HepG2 (cell line): ENCODE measurements around the gene GJE1. TPM values are rescaled to one million over a fixed set of nuclear protein-coding genes. Genes with fewer than 3 reads are reported as not detected.

ENCODE experiments used
- DR1 ChIP-seq: sonication (generic); formaldehyde crosslinking; IDR thresholded peaks from 2 replicates; pipeline ENCODE4 v1.8.0; 2021; ENCODE audit warnings: mild to moderate bottlenecking, missing genetic modification reagents, inconsistent platforms
- FIP1L1 ChIP-seq: fragments of 200-400 bp; formaldehyde crosslinking; IDR thresholded peaks from 2 replicates; pipeline ENCODE4 v1.6.1; 2018; ENCODE audit warnings: low read depth, mild to moderate bottlenecking, low read length, moderate library complexity, borderline replicate concordance; ENCODE audit not compliant: insufficient read depth
- HNRNPL ChIP-seq: fragments of 200-400 bp; formaldehyde crosslinking; IDR thresholded peaks from 2 replicates; pipeline ENCODE4 v1.6.1; 2017; ENCODE audit warnings: mild to moderate bottlenecking, low read depth, low read length
- JUND ChIP-seq: sonication (generic); formaldehyde crosslinking; IDR thresholded peaks from 2 replicates; pipeline ENCODE4 v1.8.0; 2022; ENCODE audit warnings: mild to moderate bottlenecking, missing genetic modification reagents
- MYC ChIP-seq: sonication (generic); formaldehyde crosslinking; IDR thresholded peaks from 2 replicates; pipeline ENCODE4 v1.9.0; 2021; ENCODE audit warnings: missing genetic modification reagents, borderline replicate concordance
- NR2F2 ChIP-seq: IDR thresholded peaks from 2 replicates; pipeline ENCODE4 v1.6.1; 2012; ENCODE audit warnings: low read depth, inconsistent platforms, borderline replicate concordance
- TOPORS ChIP-seq: sonication (generic); formaldehyde crosslinking; IDR thresholded peaks from 2 replicates; pipeline ENCODE4 v1.8.0; 2023; ENCODE audit warnings: mild to moderate bottlenecking, missing genetic modification reagents
- ZFP90 ChIP-seq: sonication (generic); formaldehyde crosslinking; IDR thresholded peaks from 2 replicates; pipeline ENCODE4 v1.8.0; 2022; ENCODE audit warnings: missing genetic modification reagents, mild to moderate bottlenecking, inconsistent platforms, borderline replicate concordance
- ZNF274 ChIP-seq: sonication (generic); formaldehyde crosslinking; IDR thresholded peaks from 2 replicates; pipeline ENCODE4 v1.5.1; 2020; ENCODE audit warnings: mild to moderate bottlenecking, missing genetic modification reagents
- ZNF343 ChIP-seq: sonication (generic); formaldehyde crosslinking; IDR thresholded peaks from 2 replicates; pipeline ENCODE4 v1.4.0; 2020; ENCODE audit warnings: mild to moderate bottlenecking, missing genetic modification reagents
- ZNF782 ChIP-seq: sonication (generic); formaldehyde crosslinking; IDR thresholded peaks from 2 replicates; pipeline ENCODE4 v1.4.0; 2020; ENCODE audit warnings: missing genetic modification reagents, mild to moderate bottlenecking, borderline replicate concordance
- polyA plus RNA-seq, 8 experiments: library from polyadenylated mRNA; depleted of rRNA in 3 of 8; stranded (reverse) in 7 of 8; unstranded in 1 of 8; fragments of >200 nt; fragmentation: Illumina TruSeq in 4 of 8; extraction: Trizol in 4 of 8; gene quantifications; 2 replicates each; pipeline versions ENCODE4 v1.2.1 to v1.2.3, GENCODE V29; 2011 to 2016; ENCODE audit warnings: low read depth in 4 of 8, missing spikeins in 1 of 8, mixed read lengths in 1 of 8; ENCODE audit not compliant: insufficient read depth in 1 of 8
- total RNA-seq, 5 experiments: library from RNA; depleted of rRNA; stranded (reverse); fragments of >200 nt; fragmentation: Illumina TruSeq; extraction: Trizol; gene quantifications; 2 replicates each; pipeline ENCODE4 v1.2.3, GENCODE V29; 2016; ENCODE audit warnings: low read depth in 1 of 5
- TF ChIP-seq, protein P1 (sequence below): IDR thresholded peaks from 2 replicates; pipeline ENCODE4 v1.6.1; 2016
- TF ChIP-seq, protein P2 (sequence below): sonication (generic); formaldehyde crosslinking; IDR thresholded peaks from 2 replicates; pipeline ENCODE4 v1.4.0; 2020; ENCODE audit warnings: missing genetic modification reagents
- TF ChIP-seq, protein P3 (sequence below): sonication (generic); formaldehyde crosslinking; IDR thresholded peaks from 2 replicates; pipeline ENCODE4 v1.4.0; 2020; ENCODE audit warnings: mild to moderate bottlenecking, missing genetic modification reagents
- TF ChIP-seq, protein P4 (sequence below): sonication (generic); formaldehyde crosslinking; IDR thresholded peaks from 2 replicates; pipeline ENCODE4; 2020; ENCODE audit warnings: missing genetic modification reagents, mild to moderate bottlenecking, borderline replicate concordance
- TF ChIP-seq, protein P5 (sequence below): conservative IDR thresholded peaks from 2 replicates; pipeline ENCODE4 v1.6.1; 2018; ENCODE audit warnings: missing genetic modification reagents
- TF ChIP-seq, protein P6 (sequence below): sonication (generic); formaldehyde crosslinking; conservative IDR thresholded peaks from 2 replicates; pipeline ENCODE4 v1.4.0; 2020; ENCODE audit warnings: missing genetic modification reagents
- TF ChIP-seq, protein P7 (sequence below): fragments of 450-650 bp; IDR thresholded peaks from 2 replicates; pipeline ENCODE4 v1.6.1; 2016

The GJE1 gene
- total and polyA plus RNA-seq, 2 of the 13 experiments (the other 11 are each of a cell fraction or from before 2014, with no cell fraction given): not detected

DNA sequence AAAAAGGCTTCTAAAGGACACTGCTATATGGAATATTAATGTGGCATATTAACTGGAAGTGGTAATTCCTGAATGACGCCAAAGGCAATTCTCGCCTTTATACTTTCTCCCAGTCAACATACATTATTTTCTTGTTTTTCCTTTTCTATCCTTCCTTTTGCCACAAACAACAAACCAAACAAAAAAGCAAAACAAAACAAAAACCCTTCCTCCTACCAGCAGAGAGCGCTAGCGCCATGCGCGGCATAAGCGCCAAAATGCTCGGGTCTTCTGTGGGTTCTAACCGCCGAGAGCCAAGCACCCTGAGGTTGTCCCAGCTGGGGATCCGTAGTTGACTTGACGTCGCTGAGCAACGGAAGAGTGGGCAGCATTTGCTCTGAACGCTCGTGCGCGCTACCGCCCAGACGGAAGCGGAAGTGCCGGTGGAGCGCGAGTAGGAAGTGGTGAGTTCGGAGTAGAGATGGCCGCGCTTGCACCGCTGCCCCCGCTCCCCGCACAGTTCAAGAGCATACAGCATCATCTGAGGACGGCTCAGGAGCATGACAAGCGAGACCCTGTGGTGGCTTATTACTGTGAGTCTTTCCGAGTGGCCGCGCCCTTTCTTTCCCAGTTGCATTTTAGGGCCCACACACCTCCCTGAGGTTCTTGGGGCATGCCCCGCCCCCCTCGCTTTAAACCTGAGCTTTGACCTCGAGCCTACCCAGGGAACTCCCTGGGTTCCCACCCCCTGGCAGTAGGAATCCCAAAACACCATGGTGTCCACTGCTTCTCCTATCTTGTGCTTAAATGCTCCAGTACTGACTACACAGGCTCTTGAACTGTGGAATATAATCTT lies 14.3 kb downstream of the GJE1 start, which contains the start of the genes NMBR and VTA1 (continued):
- TF ChIP-seq, protein P1, sequence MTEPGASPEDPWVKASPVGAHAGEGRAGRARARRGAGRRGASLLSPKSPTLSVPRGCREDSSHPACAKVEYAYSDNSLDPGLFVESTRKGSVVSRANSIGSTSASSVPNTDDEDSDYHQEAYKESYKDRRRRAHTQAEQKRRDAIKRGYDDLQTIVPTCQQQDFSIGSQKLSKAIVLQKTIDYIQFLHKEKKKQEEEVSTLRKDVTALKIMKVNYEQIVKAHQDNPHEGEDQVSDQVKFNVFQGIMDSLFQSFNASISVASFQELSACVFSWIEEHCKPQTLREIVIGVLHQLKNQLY (CRISPR knock-in tag): peak; percentile 78
- TF ChIP-seq HNRNPL (peak; percentile 71; the same call in 1 of the 2 replicates), NR2F2 (peak; percentile 82), JUND (CRISPR knock-in tag) (no peak; the same call in 1 of the 2 replicates), ZNF782 (CRISPR knock-in tag) (no peak; the same call in 1 of the 2 replicates), ZFP90 (peak; percentile 17; the same call in 1 of the 2 replicates), ZNF274 (CRISPR knock-in tag) (peak; percentile 78), DR1 (CRISPR knock-in tag) (peak; percentile 61; the same call in 1 of the 2 replicates), FIP1L1 (0 out of 2 replicates have a peak, but pooled peaks have one; percentile 82), MYC (CRISPR knock-in tag) (peak; percentile 95), TOPORS (peak; percentile 61; the same call in 1 of the 2 replicates), ZNF343 (CRISPR knock-in tag) (peak; percentile 70; the same call in 1 of the 2 replicates)
- TF ChIP-seq, protein P2, sequence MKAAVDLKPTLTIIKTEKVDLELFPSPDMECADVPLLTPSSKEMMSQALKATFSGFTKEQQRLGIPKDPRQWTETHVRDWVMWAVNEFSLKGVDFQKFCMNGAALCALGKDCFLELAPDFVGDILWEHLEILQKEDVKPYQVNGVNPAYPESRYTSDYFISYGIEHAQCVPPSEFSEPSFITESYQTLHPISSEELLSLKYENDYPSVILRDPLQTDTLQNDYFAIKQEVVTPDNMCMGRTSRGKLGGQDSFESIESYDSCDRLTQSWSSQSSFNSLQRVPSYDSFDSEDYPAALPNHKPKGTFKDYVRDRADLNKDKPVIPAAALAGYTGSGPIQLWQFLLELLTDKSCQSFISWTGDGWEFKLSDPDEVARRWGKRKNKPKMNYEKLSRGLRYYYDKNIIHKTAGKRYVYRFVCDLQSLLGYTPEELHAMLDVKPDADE: peak; percentile 65; the same call in 1 of the 2 replicates
- TF ChIP-seq, protein P3, sequence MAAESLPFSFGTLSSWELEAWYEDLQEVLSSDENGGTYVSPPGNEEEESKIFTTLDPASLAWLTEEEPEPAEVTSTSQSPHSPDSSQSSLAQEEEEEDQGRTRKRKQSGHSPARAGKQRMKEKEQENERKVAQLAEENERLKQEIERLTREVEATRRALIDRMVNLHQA (CRISPR knock-in tag): 0 out of 2 replicates have a peak, but pooled peaks have one; percentile 25
- TF ChIP-seq, protein P4, sequence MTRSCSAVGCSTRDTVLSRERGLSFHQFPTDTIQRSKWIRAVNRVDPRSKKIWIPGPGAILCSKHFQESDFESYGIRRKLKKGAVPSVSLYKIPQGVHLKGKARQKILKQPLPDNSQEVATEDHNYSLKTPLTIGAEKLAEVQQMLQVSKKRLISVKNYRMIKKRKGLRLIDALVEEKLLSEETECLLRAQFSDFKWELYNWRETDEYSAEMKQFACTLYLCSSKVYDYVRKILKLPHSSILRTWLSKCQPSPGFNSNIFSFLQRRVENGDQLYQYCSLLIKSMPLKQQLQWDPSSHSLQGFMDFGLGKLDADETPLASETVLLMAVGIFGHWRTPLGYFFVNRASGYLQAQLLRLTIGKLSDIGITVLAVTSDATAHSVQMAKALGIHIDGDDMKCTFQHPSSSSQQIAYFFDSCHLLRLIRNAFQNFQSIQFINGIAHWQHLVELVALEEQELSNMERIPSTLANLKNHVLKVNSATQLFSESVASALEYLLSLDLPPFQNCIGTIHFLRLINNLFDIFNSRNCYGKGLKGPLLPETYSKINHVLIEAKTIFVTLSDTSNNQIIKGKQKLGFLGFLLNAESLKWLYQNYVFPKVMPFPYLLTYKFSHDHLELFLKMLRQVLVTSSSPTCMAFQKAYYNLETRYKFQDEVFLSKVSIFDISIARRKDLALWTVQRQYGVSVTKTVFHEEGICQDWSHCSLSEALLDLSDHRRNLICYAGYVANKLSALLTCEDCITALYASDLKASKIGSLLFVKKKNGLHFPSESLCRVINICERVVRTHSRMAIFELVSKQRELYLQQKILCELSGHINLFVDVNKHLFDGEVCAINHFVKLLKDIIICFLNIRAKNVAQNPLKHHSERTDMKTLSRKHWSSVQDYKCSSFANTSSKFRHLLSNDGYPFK (CRISPR knock-in tag): peak; percentile 98
- TF ChIP-seq, protein P5, sequence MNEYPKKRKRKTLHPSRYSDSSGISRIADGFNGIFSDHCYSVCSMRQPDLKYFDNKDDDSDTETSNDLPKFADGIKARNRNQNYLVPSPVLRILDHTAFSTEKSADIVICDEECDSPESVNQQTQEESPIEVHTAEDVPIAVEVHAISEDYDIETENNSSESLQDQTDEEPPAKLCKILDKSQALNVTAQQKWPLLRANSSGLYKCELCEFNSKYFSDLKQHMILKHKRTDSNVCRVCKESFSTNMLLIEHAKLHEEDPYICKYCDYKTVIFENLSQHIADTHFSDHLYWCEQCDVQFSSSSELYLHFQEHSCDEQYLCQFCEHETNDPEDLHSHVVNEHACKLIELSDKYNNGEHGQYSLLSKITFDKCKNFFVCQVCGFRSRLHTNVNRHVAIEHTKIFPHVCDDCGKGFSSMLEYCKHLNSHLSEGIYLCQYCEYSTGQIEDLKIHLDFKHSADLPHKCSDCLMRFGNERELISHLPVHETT (CRISPR knock-in tag): peak; percentile 87
- TF ChIP-seq, protein P6, sequence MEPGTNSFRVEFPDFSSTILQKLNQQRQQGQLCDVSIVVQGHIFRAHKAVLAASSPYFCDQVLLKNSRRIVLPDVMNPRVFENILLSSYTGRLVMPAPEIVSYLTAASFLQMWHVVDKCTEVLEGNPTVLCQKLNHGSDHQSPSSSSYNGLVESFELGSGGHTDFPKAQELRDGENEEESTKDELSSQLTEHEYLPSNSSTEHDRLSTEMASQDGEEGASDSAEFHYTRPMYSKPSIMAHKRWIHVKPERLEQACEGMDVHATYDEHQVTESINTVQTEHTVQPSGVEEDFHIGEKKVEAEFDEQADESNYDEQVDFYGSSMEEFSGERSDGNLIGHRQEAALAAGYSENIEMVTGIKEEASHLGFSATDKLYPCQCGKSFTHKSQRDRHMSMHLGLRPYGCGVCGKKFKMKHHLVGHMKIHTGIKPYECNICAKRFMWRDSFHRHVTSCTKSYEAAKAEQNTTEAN (CRISPR knock-in tag): 0 out of 2 replicates have a peak, but pooled peaks have one; percentile 15
- TF ChIP-seq, protein P7, sequence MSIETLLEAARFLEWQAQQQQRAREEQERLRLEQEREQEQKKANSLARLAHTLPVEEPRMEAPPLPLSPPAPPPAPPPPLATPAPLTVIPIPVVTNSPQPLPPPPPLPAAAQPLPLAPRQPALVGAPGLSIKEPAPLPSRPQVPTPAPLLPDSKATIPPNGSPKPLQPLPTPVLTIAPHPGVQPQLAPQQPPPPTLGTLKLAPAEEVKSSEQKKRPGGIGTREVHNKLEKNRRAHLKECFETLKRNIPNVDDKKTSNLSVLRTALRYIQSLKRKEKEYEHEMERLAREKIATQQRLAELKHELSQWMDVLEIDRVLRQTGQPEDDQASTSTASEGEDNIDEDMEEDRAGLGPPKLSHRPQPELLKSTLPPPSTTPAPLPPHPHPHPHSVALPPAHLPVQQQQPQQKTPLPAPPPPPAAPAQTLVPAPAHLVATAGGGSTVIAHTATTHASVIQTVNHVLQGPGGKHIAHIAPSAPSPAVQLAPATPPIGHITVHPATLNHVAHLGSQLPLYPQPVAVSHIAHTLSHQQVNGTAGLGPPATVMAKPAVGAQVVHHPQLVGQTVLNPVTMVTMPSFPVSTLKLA: peak; percentile 92
